GM10266 (cell line): ENCODE results near the gene MOB3A.

Experiments
- DNase-seq: peaks from one replicate; pipeline ENCODE4 v3.0.0; 2012; ENCODE audit errors: extremely low spot score
- CTCF ChIP-seq: IDR thresholded peaks from 2 replicates; pipeline ENCODE4 v1.5.1; 2012; ENCODE audit warnings: mild to moderate bottlenecking, low read depth; ENCODE audit not compliant: control insufficient read depth, insufficient read depth; ENCODE audit errors: missing control alignments

Gene MOB3A

GRCh38 chr19:2117215-2117960 is 21.3 kb upstream of the MOB3A start:
- TF ChIP-seq CTCF = no peak
- no peak for DNase-seq

GRCh38 chr19:2116507-2116906 is 20.4 kb upstream of the MOB3A start:
- TF ChIP-seq CTCF = no peak
- no peak for DNase-seq

- DNase-seq = no peak
- no peak for TF ChIP-seq CTCF
Observed at GRCh38 chr19:2115911-2116426, 19.8 kb upstream of the MOB3A start.

GRCh38 chr19:2115324-2115723 is 19.2 kb upstream of the MOB3A start:
- no peak for TF ChIP-seq CTCF
- no peak for DNase-seq

GRCh38 chr19:2114821-2115220 is 18.7 kb upstream of the MOB3A start:
- no peak for TF ChIP-seq CTCF
- DNase-seq = no peak

GRCh38 chr19:2114218-2114617 is 18.1 kb upstream of the MOB3A start:
- no peak for TF ChIP-seq CTCF
- no peak for DNase-seq

GRCh38 chr19:2113439-2114211 is 17.5 kb upstream of the MOB3A start:
- TF ChIP-seq CTCF = no peak
- DNase-seq = no peak
